HFFc6 (cell line): ENCODE results near the gene CAPN10. TPM values are rescaled to one million over a fixed set of nuclear protein-coding genes. Genes with fewer than 3 reads are reported as not detected.

ENCODE experiments used
- DNase-seq: peaks from one replicate; pipeline ENCODE4 v3.0.0-alpha.2; 2018
- H3K27ac Mint-ChIP-seq: 2 replicates; pipeline ENCODE4 v1.8.0; 2020; ENCODE audit warnings: mild to moderate bottlenecking, mixed read lengths
- H3K27me3 Mint-ChIP-seq: 2 replicates; pipeline ENCODE4 v1.8.0; 2021; ENCODE audit warnings: mild to moderate bottlenecking, moderate library complexity, mixed read lengths; ENCODE audit not compliant: insufficient read depth
- H3K36me3 Mint-ChIP-seq: 2 replicates; pipeline ENCODE4 v1.8.0; 2021; ENCODE audit warnings: low read depth, mixed read lengths
- H3K4me1 Mint-ChIP-seq: 2 replicates; pipeline ENCODE4 v1.8.0; 2020; ENCODE audit warnings: low read depth, mixed read lengths
- H3K4me3 Mint-ChIP-seq: 2 replicates; pipeline ENCODE4 v1.8.0; 2020; ENCODE audit warnings: mild to moderate bottlenecking, moderate library complexity, mixed read lengths
- H3K9me3 Mint-ChIP-seq: 2 replicates; pipeline ENCODE4 v1.8.0; 2020; ENCODE audit warnings: mild to moderate bottlenecking, mixed read lengths
- CTCF ChIP-seq: fragments of 200-600 bp; sonication (generic); IDR thresholded peaks from 2 replicates; pipeline ENCODE4 v1.5.0; 2021; ENCODE audit warnings: antibody characterized with exemption, mild to moderate bottlenecking
- total RNA-seq, 6 experiments: library from RNA; stranded (reverse); fragmentation: NEBNext Ultra II Directional; extraction: Animal tissue kit (Norgen Biotek cat#: 25700); gene quantifications; 2 replicates in 1 of 6; 3 replicates in 5 of 6; pipeline ENCODE4 v1.2.3, GENCODE V29; 2021

CAPN10 gene
- total RNA-seq, 6 experiments from 2014 or later: 13.9 to 20.5 (median 15.0) TPM

- H3K27ac Mint-ChIP-seq: no peak overlapping the region
- H3K9me3 Mint-ChIP-seq: peaks cover 14% of the 10 kb centered on the region
- H3K27me3 Mint-ChIP-seq: peaks cover 20% of the 10 kb centered on the region
- H3K4me1 Mint-ChIP-seq: no peaks in the 10 kb centered on the region
- DNase-seq: no peak
- TF ChIP-seq CTCF: no peak
- peaks cover 2% of the 10 kb centered on the region for H3K36me3 Mint-ChIP-seq
- H3K4me3 Mint-ChIP-seq: no peak overlapping the region
Observed at GRCh38 chr2:240638512-240639160, 52.1 kb downstream of the CAPN10 start.

- TF ChIP-seq CTCF: no peak
- H3K9me3 Mint-ChIP-seq: peaks cover 5% of the 10 kb centered on the region
- no peak overlapping the region for H3K27ac Mint-ChIP-seq
- no peak overlapping the region for H3K4me3 Mint-ChIP-seq
- peaks cover 25% of the 10 kb centered on the region for H3K27me3 Mint-ChIP-seq
- no peak for DNase-seq
- no peaks in the 10 kb centered on the region for H3K4me1 Mint-ChIP-seq
- no peaks in the 10 kb centered on the region for H3K36me3 Mint-ChIP-seq
Observed at GRCh38 chr2:240639566-240639965, 53.0 kb downstream of the CAPN10 start.

GRCh38 chr2:240640939-240641338 lies 54.4 kb downstream of the CAPN10 start:
- Mint-ChIP-seq H3K4me3 (no peak overlapping the region), H3K36me3 (no peaks in the 10 kb centered on the region), H3K27me3 (peaks cover 28% of the 10 kb centered on the region)

GRCh38 chr2:240642061-240642805 lies 55.7 kb downstream of the CAPN10 start:
- no peaks in the 10 kb centered on the region for H3K36me3 Mint-ChIP-seq
- H3K27me3 Mint-ChIP-seq: peaks cover 36% of the 10 kb centered on the region
- H3K4me1 Mint-ChIP-seq: no peaks in the 10 kb centered on the region
- no peak for DNase-seq
- H3K4me3 Mint-ChIP-seq: no peak overlapping the region
- H3K27ac Mint-ChIP-seq: no peak overlapping the region
- no peak for TF ChIP-seq CTCF
- H3K9me3 Mint-ChIP-seq: no peaks in the 10 kb centered on the region

More at GRCh38 chr2:240640939-240641338, 54.4 kb downstream of the CAPN10 start:
- H3K4me1 Mint-ChIP-seq: no peaks in the 10 kb centered on the region
- no peak overlapping the region for H3K27ac Mint-ChIP-seq
- no peaks in the 10 kb centered on the region for H3K9me3 Mint-ChIP-seq
- DNase-seq: no peak
- TF ChIP-seq CTCF: peak; percentile 39; the same call in 1 of the 2 replicates

GRCh38 chr2:240642806-240643092 lies 56.2 kb downstream of the CAPN10 start:
- TF ChIP-seq CTCF: no peak
- Mint-ChIP-seq H3K9me3 (no peaks in the 10 kb centered on the region), H3K4me3 (no peak overlapping the region), H3K36me3 (no peaks in the 10 kb centered on the region), H3K27me3 (peaks cover 39% of the 10 kb centered on the region), H3K4me1 (no peaks in the 10 kb centered on the region), H3K27ac (no peak overlapping the region)
- DNase-seq: no peak
